Muscle of back (tissue), 11 donors: Measurements from ENCODE around the gene SPRED3. TPM values are rescaled to one million over a fixed set of nuclear protein-coding genes. Genes with fewer than 3 reads are reported as not detected.

ENCODE experiments used
- DNase-seq, 3 donors: peaks; one replicate each; pipeline versions ENCODE4 v3.0.0 to v3.0.0-alpha.2; 2013
- polyA plus RNA-seq, 10 donors: library from polyadenylated mRNA; unstranded; fragments of 120-200 nt; gene quantifications; one replicate each; pipeline ENCODE4 v1.2.1, GENCODE V29; 2013; ENCODE audit not compliant: insufficient read length in 10 of 10

SPRED3 gene
- polyA plus RNA-seq, 10 donors, result 0.20 to 0.91 (median 0.37) TPM

DNA sequence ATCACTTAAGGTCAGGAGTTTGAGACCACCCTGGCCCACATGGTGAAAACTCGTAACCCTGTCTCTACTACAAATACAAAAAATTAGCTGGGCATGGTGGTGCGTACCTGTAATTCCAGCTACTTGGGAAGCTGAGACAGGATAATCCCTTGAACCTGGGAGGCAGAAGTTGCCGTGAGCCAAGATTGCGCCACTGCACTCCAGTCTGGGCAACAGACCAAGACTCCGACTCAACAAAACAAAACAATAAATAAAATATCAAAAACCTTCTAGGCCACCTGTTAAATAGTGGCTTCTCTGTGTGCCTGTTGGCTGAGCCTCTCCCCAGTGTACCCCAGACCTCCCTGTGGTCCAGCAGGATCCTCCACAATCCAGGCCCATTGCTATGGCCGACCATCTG, 17.4 kb upstream of the SPRED3 start:
- no peak for DNase-seq

DNA sequence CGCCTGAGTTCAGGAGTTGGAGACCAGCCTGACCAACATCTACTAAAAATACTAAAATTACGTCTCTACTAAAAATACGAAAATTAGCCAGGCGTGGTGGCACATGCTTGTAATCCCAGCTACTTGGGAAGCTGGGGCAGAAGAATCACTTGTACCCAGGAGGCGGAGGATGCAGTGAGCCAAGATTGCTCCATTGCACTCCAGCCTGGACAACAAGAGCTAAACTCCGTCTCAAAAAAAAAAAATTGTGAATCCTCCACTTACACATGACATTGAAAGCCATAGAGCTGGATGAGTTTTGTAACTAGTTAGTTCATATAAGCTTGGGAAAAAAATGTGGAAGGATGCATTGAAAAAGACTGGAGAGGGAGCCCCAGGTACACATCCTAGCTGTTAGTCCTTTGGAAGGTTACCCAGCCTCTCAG, 14.6 kb upstream of the SPRED3 start:
- no peak for DNase-seq

DNA sequence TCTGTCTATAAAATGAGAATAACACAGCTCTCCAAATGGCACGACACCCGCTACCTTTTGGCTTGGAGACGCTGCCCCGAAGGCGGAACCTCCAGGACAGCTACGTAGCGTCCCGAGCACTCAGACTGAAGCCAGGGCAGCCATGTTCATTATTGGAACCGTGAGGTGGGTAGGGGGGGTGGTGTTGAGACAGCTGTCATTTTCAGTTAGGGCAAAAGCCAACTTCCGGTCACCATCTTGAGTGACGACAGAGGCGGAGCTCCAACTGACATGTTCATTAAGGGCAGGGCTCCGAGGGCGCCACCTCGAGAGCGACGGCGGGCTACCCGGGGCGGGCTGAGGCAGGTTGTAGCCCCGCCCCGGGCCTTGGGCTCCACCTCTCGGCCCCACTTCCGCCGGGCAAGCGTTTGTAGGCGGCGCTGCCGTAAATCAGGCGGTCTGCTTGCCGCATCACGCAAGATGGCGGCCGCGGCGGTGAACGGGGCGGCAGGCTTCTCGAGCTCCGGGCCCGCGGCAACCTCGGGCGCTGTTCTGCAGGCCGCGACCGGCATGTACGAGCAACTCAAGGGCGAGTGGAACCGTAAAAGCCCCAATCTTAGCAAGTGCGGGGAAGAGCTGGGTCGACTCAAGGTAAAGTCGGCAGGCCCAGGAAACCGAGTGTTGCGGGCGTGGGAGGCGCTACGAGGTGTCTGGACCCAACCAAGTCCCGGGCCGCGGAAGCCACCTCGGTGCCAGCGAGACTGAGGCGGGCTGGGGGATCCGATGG, 14.0 kb upstream of the SPRED3 start, which contains the start of gene PSMD8:
Gene PSMD8 (plus strand): TSS at position 240 of the 766 bp plus-strand sequence. CDS start 31 bp downstream, at position 271.
- DNase-seq, result peak; percentile 99

DNA sequence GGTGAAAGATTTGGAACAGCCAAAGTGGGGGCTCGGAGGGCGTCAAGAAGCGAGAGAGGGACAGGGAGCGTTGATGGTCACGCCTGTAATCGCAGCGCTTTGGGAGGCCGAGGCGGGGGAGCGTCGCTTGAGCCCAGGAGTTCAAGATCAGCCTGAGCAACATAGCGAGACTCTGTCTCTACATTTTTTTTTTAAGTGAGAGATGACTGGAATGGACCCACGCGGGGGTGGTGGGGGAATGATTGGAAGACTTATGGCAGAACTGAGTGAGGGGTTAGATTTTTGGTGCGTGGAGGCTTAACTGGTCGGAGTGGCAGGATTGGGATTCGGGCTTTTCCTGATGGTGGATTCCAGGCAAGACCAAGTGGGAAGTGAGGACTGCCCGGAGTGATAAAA, 13.4 kb upstream of the SPRED3 start:
- DNase-seq, result no peak

DNA sequence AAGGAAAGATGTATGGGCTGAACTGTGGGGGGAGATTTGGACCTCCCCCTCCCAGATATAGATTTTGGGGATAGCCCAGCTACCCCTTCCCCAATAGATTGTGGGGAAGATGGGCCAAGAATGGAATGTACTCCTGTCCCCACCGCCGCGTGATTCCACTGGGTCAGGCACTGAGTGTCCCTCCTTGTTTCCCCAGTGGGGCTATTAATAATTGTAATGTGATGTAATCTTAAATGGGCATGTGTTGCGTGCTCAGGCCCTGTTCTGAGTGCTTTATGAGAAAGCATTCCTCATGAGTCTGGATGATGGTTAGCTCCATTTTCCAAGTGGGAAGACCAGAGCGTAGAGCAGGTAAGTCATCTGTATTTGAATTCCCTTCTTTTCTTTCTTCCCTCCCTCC, 12.7 kb upstream of the SPRED3 start:
- no peak for DNase-seq

DNA sequence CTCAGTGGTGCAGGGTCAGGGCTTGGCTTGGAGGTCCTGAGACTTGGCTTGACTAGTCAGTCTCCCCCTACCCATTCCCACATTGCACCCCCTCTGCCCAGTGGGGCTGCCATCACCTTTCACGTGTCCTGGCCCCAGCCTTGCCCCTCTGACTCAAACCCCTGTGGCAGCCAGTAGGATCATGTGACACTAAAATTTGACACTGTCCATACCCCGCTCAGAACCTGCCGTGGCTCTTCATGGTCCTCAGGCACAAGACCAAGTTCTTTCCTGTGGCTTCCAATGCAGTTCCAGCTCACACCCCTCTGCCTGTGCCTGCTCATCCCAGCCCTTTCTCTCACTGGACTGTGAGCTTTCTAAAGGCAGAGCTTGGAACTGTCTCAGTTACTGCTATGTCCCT, 11.9 kb upstream of the SPRED3 start:
- DNase-seq, result no peak

DNA sequence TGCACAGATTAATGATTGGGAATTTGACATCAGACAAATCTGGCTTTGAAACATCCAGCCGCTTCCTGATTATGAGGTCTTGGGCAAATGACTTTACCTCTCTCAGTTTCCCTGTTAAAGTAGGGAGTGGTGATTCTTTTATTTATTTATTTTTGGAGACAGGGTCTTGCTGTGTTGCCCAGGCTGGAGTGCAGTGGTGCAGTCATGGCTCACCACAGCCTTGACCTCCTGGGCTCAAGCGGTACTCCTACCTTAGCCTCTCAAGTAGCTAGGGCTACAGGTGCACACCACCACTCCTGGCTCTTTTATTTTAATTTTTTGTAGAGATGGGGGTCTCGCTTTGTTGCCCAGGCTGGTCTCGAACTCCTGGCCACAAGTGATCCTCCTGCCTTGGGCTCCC, 11.4 kb upstream of the SPRED3 start:
- DNase-seq, result no peak

DNA sequence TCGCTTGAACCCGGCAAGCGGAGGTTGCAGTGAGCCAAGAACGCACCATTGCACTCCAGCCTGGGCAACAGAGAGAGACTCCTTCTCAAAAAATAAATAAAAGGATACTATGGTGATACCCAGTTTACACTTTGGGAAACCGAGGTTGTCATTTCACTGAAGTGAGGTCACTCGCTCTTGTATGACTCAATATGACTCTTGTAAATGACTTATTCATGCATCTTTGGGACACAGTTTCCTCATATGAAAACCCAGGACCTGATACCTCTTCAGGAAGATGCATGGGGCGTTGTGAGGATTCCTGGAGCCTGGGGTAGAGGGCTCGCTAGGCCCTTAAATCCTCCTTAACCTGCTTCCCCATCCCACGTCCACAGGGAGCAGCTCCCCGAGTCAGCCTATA, 9.6 kb upstream of the SPRED3 start:
- no peak for DNase-seq

DNA sequence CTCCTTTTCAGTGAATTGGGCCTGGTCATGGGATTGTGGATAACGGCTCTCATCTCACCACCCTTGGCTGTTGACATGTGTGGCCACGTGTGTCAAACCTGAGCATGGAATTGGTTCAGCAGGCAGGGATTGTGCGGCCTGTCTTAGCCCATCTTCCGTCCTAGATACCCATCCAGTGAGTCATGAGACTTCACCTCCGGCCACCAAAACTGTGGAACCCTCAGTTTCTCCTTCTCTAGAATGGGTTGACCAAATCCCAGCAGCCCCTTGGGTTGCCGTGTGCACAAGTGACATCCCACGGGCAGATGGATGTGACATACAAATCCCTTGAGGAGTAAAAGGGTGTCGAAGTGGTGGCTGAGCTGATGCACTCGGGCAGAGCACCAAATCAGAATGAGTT, 7.4 kb upstream of the SPRED3 start:
- DNase-seq, result no peak

DNA sequence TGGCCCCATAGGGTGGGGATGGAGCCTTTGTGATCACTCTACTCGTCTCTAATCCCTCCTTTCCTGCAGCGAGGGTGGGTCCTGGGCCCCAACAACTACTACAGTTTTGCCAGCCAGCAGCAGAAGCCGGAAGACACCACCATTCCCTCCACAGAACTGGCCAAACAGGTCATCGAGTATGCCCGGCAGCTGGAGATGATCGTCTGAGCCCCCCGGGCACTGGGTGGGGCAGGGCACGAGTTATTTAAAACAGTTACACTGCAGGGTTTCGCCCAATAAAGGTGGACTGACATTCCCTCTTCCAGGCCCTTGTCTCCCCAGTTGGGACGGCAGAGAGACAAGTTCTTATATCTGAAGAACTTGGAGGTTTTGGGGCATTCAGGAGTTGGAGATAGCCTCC, 5.3 kb upstream of the SPRED3 start:
- no peak for DNase-seq

DNA sequence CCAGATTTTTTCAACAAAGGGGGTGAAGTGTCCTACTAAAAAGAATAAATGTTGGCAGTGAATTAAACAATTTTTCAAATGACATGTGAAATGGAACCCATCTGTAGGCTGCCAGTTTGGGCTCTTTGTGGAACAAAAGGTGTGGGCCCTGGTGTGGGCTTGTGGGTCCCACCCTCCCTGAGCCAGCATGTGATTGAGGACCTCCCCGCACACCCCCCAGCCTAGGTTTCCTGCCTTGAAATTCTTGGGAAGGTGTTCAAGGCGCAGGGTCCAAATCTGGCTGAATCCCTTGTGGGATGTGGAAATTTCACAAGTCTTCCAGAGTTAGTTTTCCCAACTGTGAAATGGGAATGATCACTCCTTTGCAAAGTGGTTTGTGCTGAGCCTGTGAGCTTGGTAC, 4.8 kb upstream of the SPRED3 start:
- no peak for DNase-seq

DNA sequence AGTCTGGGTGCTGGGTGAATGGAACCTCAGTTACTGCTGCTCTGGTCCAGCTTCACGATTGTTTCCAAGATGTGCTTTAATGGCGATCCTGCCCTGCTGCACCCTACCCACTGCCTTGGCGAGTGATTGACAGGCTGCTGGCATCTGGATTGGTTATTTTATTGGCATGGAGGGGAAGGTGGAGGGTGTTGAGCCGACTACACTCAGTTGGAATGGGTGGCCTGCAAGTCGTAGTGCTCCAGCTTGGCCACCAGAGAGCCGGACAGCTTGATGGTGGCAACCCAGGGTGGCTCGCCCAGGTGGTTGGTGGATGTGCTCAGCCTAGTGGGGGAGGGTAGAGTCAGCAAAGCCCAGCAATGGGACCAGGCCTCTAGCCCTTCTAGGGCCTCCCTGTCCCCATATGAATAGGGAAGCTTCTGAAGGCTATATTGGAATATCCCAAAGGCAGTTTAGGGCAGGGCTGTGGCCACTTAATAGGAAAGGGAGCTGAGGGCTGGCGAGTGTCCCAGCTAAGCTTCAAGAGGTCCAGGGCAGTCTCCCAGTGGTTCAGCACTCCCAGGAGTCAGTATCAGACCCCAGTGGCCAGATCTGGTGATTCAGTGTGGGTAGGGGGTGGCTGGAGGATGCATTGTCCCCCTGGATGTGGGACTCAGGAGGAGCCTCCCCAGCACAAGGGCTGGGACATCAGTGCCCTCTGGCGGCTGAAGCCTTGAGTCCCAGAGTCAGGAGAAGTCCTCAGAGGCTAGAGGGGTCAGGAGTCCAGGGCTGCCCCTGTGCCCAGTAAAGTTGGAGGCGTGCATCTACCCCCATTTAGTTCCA, 4.1 kb upstream of the SPRED3 start:
- peak in 1 of 3 donors; percentile 31 for DNase-seq

DNA sequence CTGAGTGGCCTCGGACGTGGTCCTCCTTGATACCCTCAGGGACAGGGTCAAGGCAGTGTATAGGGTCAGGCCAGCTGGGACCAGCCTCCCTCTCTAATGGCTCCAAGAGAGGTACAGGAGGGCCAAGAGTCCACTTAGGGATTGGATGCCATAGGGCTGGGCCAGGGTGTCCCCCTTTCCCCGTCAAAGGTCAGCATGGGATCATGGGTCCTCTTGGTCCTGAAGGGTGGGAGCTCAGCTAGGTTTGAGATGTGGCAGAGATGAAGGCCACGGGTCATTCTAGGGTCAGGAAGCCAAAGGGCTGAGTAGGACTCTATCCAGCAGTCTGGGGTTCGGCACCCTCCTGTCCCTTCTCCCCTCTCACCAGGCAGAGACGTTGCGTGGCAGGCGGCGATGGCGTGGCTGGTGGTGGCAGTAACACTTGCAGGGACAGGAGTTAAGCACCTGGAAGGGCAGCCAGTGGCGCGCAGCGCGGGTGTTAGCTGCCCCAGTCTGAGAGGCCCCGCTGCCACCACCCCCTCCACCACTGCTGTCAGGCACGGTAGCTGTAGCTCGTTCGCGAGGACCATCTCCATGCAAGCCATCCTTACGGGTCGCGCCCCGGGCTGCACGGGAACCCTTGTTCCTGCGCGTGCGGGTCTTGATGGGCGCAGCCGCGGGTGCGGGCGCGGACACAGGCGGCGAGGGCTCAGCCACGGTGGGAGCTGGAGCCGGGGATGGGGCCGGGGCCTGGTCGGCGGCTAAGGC, 3.3 kb upstream of the SPRED3 start:
- DNase-seq, result no peak

DNA sequence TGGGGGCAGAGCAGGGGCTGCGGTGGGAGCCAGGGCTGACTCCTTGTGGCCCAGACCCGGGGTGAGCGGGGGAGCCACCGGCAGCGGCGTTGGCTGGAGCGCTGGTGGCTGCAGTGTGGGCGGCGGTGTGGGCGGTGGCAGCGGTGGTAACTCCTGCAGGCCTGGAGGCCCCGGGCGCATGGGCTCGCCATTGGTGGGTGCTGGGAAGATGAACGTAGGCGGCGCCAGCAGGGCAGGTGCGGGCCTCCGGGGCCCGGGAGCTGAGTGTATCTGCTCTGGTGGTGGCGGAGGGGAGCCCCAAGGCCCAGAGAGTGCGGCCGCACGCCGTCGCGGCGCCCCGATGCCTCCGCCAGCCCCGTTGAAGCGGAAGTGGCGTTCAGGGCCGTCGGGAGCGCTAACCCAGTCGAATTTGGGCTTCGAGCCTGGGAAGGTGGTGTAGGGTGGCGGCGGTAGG, 2.7 kb upstream of the SPRED3 start:
- no peak for DNase-seq

DNA sequence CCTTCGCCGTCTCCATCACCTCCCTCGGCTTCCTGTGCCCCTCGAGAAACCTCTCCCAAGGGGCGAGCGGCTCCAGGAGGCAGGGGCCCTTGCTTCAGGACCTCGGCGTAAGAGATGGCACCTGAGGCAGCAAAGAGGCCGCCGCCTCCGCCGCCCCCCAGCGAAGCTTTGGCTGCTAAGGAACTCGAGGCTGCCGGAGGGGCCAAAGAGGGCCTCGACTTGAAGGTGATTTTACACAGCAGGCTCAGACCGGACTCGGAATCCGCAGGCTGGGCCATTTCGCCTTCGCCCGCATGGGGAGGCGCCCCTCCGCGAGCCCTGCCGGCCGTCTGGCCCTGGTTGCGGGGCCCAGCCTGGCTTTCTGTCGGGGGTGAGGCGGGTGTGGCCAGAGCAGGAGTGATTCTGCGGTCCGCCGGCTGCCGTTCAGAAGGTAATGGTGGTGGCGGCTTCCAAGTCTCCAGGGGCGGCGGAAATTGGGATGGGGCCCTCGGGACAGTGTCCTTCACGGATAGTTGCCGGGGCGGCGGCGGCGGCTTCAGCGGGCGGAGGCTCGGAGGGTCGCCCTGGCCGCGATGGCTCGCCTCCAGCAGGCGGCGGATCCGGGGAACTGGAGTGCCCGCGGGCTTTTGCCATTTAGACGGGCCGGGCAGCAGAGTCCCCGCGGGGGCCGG, 2.1 kb upstream of the SPRED3 start:
- DNase-seq, result peak in 1 of 3 donors; percentile 31

DNA sequence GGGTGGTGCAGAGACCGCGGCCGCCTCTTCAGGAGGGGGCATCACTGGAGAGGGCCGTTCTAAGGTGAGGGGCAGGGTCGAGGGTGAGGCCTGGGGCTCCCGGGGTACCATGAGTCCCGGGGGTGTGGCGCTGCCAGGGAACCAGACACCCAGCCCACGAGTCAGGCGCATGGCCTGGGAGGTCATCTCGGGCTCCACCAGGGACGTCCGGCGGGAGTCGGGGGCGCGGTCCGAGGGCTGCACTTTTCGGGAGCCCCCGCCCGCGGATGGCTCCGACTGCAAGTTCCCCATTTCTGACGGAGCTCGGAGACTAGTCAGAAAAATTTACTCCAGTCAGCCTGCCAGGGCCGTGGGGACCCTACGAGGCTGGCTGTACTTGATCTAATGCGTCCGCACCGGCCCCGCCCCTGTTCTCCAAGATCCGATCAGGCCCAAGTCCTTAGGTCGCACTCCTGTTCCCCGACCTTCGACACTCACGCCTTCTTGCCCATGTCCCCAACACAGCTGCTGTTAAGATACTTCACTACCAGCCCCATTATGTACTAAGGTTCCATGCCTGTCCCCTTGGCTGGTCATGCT, 1.4 kb upstream of the SPRED3 start:
- DNase-seq, result peak in 1 of 3 donors; percentile 34

DNA sequence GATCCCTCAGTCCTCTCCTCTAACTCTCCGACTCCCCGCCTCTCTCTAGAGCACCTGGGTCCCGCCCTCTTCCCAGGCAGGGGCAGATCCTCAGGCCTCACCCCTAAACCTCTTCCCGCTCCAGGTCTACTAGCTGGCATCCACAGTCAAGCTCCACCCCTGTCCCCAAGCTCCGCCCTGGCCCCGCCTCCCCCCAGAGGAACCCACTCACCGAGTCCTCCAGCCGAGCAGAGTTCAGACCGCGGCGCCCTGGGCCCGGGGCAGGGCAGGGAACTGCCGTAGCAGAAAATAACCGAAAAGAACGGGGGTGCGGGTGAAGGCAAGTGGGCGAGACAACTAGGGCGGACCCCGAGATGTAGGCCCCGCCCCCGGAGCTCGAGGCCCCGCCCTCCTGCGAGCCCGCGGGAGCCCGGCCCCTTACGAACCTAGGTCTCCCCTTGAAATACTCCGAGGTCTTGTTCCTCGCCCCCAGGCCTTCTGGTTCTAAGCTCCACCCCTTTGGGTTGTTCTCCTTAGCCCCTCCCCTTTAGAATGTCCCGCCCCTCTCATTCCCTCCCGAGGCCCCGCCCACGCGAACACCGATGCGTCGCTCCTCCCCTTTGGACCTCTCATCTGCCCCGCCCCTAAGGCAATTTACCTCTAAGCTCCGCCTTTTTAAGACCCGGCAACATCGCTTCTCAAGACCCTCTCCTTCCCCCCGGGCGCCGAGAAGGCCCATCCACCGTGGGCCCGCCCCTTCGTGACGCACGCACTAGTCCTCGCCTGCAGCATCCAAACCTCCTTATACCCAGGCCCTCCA, 748 bp upstream of the SPRED3 start, which contains the start of gene GGN:
Gene GGN (minus strand): TSS at position 485 of the 799 bp plus-strand sequence. CDS start 773 bp downstream, outside the sequence.
- peak; percentile 44 to 83 (median 70) for DNase-seq

DNA sequence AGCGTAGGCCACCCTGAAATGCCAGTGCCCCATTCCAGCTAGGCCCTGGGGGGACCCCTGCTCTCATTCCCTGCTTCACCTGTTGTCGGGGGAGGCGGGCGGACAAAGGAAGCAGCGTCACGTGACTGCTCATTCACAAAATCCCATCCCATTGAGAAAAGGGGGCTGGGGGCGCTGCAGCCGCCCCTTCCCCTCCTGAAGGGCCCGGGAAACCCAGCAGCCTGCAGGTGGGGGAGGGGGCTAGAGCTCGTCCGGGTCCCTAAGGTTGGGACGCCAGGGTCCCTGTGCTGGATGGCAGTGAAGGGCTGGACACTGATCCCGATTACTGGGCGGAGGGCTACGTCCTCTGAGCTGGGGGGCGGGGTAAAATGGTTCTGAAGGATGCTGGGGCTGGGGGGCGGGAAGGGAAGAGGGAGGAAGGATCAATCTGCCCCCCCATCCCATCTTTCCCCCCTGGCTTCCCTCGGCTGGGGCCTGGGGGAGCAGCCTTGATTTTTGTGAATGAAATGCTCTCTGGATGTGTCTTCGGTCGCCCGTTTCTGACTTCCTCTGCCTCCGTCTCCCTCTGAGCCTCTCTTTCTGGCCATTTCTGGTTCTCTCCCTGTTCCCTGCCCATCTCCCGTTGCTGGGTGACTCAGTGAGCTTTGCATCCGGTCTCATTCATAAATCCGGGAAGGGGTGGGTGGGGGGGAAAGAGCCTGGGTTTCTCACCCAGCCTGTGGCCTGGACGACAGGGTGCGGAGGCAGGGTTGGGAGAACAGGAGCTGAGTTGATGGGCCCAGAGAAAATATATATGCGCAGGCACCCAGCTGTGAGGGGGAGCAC, 816 bp downstream of the SPRED3 start:
- DNase-seq, result peak in 2 of 3 donors; percentile 26 to 52
